ENCODE results near the gene COMP. TPM values are rescaled to one million over a fixed set of nuclear protein-coding genes. Genes with fewer than 3 reads are reported as not detected.

Gene COMP
- polyA plus RNA-seq, 1 donor (not counting 4 experiments of a cell fraction or from before 2014, with no cell fraction given) = not detected

DNA sequence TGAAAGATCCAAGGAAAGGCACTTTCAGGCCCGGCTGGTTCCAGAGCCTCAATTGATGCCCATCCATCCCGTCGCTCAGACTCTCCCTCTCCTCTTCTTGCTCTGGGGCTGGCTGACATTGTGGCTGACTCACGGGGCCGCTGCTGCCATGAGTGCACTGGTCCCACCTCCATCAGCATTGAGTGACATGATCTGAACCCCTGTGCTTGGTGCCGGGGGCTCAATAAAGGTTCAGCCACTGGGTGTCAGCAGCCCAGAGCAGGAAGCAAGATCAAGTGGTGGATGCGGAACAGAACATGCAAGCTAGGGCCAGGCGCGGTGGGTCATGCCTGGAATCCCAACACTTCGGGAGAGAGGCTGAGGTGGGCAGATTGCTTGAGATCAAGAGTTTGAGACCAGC, 39.5 kb downstream of the COMP start:
- TF ChIP-seq, protein P1, sequence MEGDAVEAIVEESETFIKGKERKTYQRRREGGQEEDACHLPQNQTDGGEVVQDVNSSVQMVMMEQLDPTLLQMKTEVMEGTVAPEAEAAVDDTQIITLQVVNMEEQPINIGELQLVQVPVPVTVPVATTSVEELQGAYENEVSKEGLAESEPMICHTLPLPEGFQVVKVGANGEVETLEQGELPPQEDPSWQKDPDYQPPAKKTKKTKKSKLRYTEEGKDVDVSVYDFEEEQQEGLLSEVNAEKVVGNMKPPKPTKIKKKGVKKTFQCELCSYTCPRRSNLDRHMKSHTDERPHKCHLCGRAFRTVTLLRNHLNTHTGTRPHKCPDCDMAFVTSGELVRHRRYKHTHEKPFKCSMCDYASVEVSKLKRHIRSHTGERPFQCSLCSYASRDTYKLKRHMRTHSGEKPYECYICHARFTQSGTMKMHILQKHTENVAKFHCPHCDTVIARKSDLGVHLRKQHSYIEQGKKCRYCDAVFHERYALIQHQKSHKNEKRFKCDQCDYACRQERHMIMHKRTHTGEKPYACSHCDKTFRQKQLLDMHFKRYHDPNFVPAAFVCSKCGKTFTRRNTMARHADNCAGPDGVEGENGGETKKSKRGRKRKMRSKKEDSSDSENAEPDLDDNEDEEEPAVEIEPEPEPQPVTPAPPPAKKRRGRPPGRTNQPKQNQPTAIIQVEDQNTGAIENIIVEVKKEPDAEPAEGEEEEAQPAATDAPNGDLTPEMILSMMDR (optimal IDR thresholded peaks at IDR 0.05 in 1 of 3, IDR thresholded peaks at IDR 0.05 in 1 of 3, conservative IDR thresholded peaks at IDR 0.05 in 1 of 3; ENCODE audit: extremely low read depth in 1 of 3, insufficient read depth in 2 of 3, low read length in 3 of 3) = no peak
- no peak for TF ChIP-seq EZH2 (IDR thresholded peaks at IDR 0.05; ENCODE audit: low read length)
- no peak overlapping the region for H2AFZ ChIP-seq (ENCODE audit: control insufficient read depth, low read length)
- dilution Hi-C loops (cut with MboI; ENCODE audit: extremely low pct_ligation_motif_present, low sequenced_read_pairs) = no loop called here
- no peak for FAIRE-seq
- no peak overlapping the region for H3K9ac ChIP-seq (ENCODE audit: control insufficient read depth, extremely low read depth, insufficient read depth, low read length)
- no peaks in the 10 kb centered on the region for H3K9me3 ChIP-seq (ENCODE audit: control insufficient read depth, low read depth, low read length)
- H3K4me2 ChIP-seq (ENCODE audit: control insufficient read depth, extremely low read depth, insufficient read depth, low read depth, low read length) = no peak overlapping the region
- no peak for DNase-seq (ENCODE audit: low read depth, low spot score)
- no peak overlapping the region for H3K4me3 ChIP-seq (ENCODE audit: control insufficient read depth in 2 of 3, extremely low read depth in 1 of 3, insufficient read depth in 2 of 3, low read depth in 1 of 3, low read length in 3 of 3)
- no peak overlapping the region for H3K27ac ChIP-seq (ENCODE audit: control insufficient read depth, insufficient read depth, low read length)
- H3K36me3 ChIP-seq (ENCODE audit: control insufficient read depth in 2 of 2, extremely low read depth in 1 of 2, insufficient read depth in 2 of 2, low read length in 2 of 2) = no peaks in the 10 kb centered on the region
- no peaks in the 10 kb centered on the region for H4K20me1 ChIP-seq (ENCODE audit: control insufficient read depth, extremely low read depth, insufficient read depth, low read length)
- no peaks in the 10 kb centered on the region for H3K79me2 ChIP-seq (ENCODE audit: control insufficient read depth, insufficient read depth, low read length)
- no peaks in the 10 kb centered on the region for H3K27me3 ChIP-seq (ENCODE audit: control insufficient read depth, extremely low read depth, insufficient read depth, low read length)
- H3K9me1 ChIP-seq (ENCODE audit: control insufficient read depth, extremely low read depth, insufficient read depth, low read length) = no peaks in the 10 kb centered on the region
- H3K4me1 ChIP-seq (ENCODE audit: control insufficient read depth, extremely low read depth, insufficient read depth, low read length) = peaks cover 6% of the 10 kb centered on the region

DNA sequence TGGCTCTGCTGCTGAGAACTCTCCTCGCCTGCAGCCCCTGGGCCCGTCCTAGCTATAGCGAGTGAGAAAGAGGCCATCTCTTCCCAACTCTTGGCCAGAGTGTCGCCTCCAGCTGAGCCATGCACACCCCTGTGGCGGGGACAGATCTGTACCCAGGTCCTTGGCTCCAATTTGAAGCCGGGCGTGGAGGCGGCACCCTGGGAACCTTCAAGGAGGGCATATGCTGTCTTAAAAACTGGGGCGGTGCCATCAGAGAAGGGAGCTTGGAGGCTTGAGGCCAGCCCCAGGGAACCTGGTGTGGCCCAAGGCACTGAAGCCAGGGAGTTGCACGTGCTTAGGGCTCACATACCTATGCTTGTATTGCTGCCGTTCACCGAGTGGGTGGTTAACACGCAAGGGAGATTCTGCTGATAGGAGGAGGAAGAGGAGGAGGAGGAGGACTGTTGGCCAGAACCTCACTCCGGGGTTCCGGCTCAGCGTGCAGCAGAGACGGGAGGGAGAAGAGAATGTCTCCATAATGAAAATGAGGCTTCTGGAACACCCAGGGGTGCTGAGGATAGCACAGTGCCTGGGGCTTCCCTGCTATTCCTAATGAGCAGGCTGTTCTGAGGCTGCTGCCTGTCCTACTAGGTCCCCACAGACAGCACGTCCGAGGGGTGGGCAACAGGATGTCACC, 40.7 kb downstream of the COMP start:
- Histone ChIP-seq H3K9me3 (ENCODE audit: control insufficient read depth, low read depth, low read length) (no peaks in the 10 kb centered on the region), H3K36me3 (ENCODE audit: control insufficient read depth in 2 of 2, extremely low read depth in 1 of 2, insufficient read depth in 2 of 2, low read length in 2 of 2) (no peaks in the 10 kb centered on the region), H3K9me1 (ENCODE audit: control insufficient read depth, extremely low read depth, insufficient read depth, low read length) (no peaks in the 10 kb centered on the region), H3K27ac (ENCODE audit: control insufficient read depth, insufficient read depth, low read length) (no peak overlapping the region), H3K4me3 (ENCODE audit: control insufficient read depth in 2 of 3, extremely low read depth in 1 of 3, insufficient read depth in 2 of 3, low read depth in 1 of 3, low read length in 3 of 3) (no peak overlapping the region), H2AFZ (ENCODE audit: control insufficient read depth, low read length) (no peak overlapping the region), H3K4me2 (ENCODE audit: control insufficient read depth, extremely low read depth, insufficient read depth, low read depth, low read length) (no peak overlapping the region), H4K20me1 (ENCODE audit: control insufficient read depth, extremely low read depth, insufficient read depth, low read length) (no peaks in the 10 kb centered on the region), H3K9ac (ENCODE audit: control insufficient read depth, extremely low read depth, insufficient read depth, low read length) (no peak overlapping the region), H3K27me3 (ENCODE audit: control insufficient read depth, extremely low read depth, insufficient read depth, low read length) (no peaks in the 10 kb centered on the region), H3K79me2 (ENCODE audit: control insufficient read depth, insufficient read depth, low read length) (no peaks in the 10 kb centered on the region), H3K4me1 (ENCODE audit: control insufficient read depth, extremely low read depth, insufficient read depth, low read length) (peaks cover 3% of the 10 kb centered on the region)
- TF ChIP-seq, protein P1 (optimal IDR thresholded peaks at IDR 0.05 in 1 of 3, IDR thresholded peaks at IDR 0.05 in 1 of 3, conservative IDR thresholded peaks at IDR 0.05 in 1 of 3; ENCODE audit: extremely low read depth in 1 of 3, insufficient read depth in 2 of 3, low read length in 3 of 3) = no peak
- TF ChIP-seq EZH2 (IDR thresholded peaks at IDR 0.05; ENCODE audit: low read length) = no peak
- FAIRE-seq (no peak), DNase-seq (ENCODE audit: low read depth, low spot score) (no peak)
- dilution Hi-C loops (cut with MboI; ENCODE audit: extremely low pct_ligation_motif_present, low sequenced_read_pairs) = no loop called here
